IMR-90 (cell line): Measurements from ENCODE around the gene PRKD2. TPM values are rescaled to one million over a fixed set of nuclear protein-coding genes. Genes with fewer than 3 reads are reported as not detected.
A peak's percentile ranks its signal among the peaks of the same experiment; 100 is the strongest.

ENCODE experiments used
- ATAC-seq: fragments of 200-7000 bp; cut with Tn5 transposase; 2 replicates; pipeline ENCODE4 v1.9.1; 2020; ENCODE audit warnings: low read depth, mild to moderate bottlenecking, moderate library complexity
- BruUV-seq: library from RNA; stranded (reverse); fragments of 400-500 nt; replicated peaks from 2 replicates; lab custom pipeline; 2021; lab: Mats Ljungman, UMichigan
- CTCF ChIA-PET: fragments of 300-600 bp; formaldehyde crosslinking; extraction: SDS; loops from one replicate; lab custom pipeline; 2021; ENCODE audit warnings: antibody characterized with exemption; lab: Yijun Ruan, JAX
- POLR2A ChIA-PET: fragments of 300-600 bp; sonication (Branson Sonifier 250); formaldehyde crosslinking; loops from one replicate; lab custom pipeline; 2022; ENCODE audit warnings: antibody characterized with exemption; ENCODE audit not compliant: unreplicated experiment; lab: Charles Lee
- DNase-seq: peaks from one replicate; pipeline ENCODE4 v3.0.0; 2013
- H2AFZ ChIP-seq: replicated peaks from 2 replicates; pipeline ENCODE3; 2013; ENCODE audit warnings: low read length, mild to moderate bottlenecking; ENCODE audit not compliant: poor library complexity
- H2AK5ac ChIP-seq: 2 replicates; pipeline ENCODE4 v1.6.1; 2013; ENCODE audit warnings: low read depth, low read length, inconsistent platforms
- H2AK9ac ChIP-seq: replicated peaks from 2 replicates; pipeline ENCODE3; 2013; ENCODE audit warnings: mild to moderate bottlenecking, low read depth, low read length, moderate library complexity; ENCODE audit not compliant: poor library complexity
- H2BK120ac ChIP-seq: 2 replicates; pipeline ENCODE4 v1.6.1; 2013; ENCODE audit warnings: low read depth, low read length, inconsistent platforms
- H2BK15ac ChIP-seq: 3 replicates; pipeline ENCODE4 v1.6.1; 2013; ENCODE audit warnings: low read depth, low read length, inconsistent platforms
- H2BK20ac ChIP-seq: 2 replicates; pipeline ENCODE4 v1.6.1; 2013; ENCODE audit warnings: low read depth, mild to moderate bottlenecking, inconsistent platforms, low read length, moderate library complexity
- H2BK5ac ChIP-seq: 2 replicates; pipeline ENCODE4 v1.6.1; 2013; ENCODE audit warnings: mild to moderate bottlenecking, low read depth, low read length, inconsistent platforms; ENCODE audit not compliant: poor library complexity, severe bottlenecking
- H3K14ac ChIP-seq: replicated peaks from 2 replicates; pipeline ENCODE4 v1.6.1; 2013; ENCODE audit warnings: low read depth, low read length, inconsistent platforms
- H3K18ac ChIP-seq: 2 replicates; pipeline ENCODE4 v1.6.1; 2013; ENCODE audit warnings: low read depth, low read length, control low read depth
- H3K23ac ChIP-seq: 2 replicates; pipeline ENCODE4 v1.6.1; 2013; ENCODE audit warnings: low read depth, low read length, inconsistent platforms
- H3K27ac ChIP-seq: 2 replicates; pipeline ENCODE4 v1.5.1; 2013; ENCODE audit warnings: mild to moderate bottlenecking, control low read depth, low read length; ENCODE audit not compliant: insufficient read depth
- H3K27me3 ChIP-seq: 2 replicates; pipeline ENCODE4 v1.6.1; 2013; ENCODE audit warnings: low read length; ENCODE audit not compliant: control insufficient read depth, insufficient read depth
- H3K36me3 ChIP-seq: 2 replicates; pipeline ENCODE4 v1.6.1; 2013; ENCODE audit warnings: low read length, mixed read lengths; ENCODE audit not compliant: control insufficient read depth, insufficient read depth
- H3K4ac ChIP-seq: 2 replicates; pipeline ENCODE4 v1.6.1; 2013; ENCODE audit warnings: low read depth, low read length, inconsistent platforms
- H3K4me1 ChIP-seq: 2 replicates; pipeline ENCODE4 v1.6.1; 2013; ENCODE audit warnings: low read length, mixed read lengths; ENCODE audit not compliant: control insufficient read depth, insufficient read depth
- H3K4me2 ChIP-seq: 2 replicates; pipeline ENCODE4 v1.6.1; 2013; ENCODE audit warnings: low read depth, mild to moderate bottlenecking, control low read depth, low read length, moderate library complexity
- H3K4me3 ChIP-seq: 2 replicates; pipeline ENCODE4 v1.5.1; 2013; ENCODE audit warnings: low read depth, mild to moderate bottlenecking, control low read depth, low read length, moderate library complexity; ENCODE audit not compliant: insufficient read depth
- H3K56ac ChIP-seq: 2 replicates; pipeline ENCODE4 v1.6.1; 2013; ENCODE audit warnings: low read length, inconsistent platforms; ENCODE audit not compliant: insufficient read depth; ENCODE audit errors: extremely low read depth
- H3K79me1 ChIP-seq, 2 experiments: 2 replicates each; pipeline ENCODE4 v1.6.1; 2013; ENCODE audit warnings: low read length in 2 of 2, inconsistent platforms in 1 of 2, low read depth in 1 of 2
- H3K9ac ChIP-seq: 2 replicates; pipeline ENCODE4 v1.6.1; 2013; ENCODE audit warnings: low read depth, low read length, control low read depth
- H3K9me1 ChIP-seq: 2 replicates; pipeline ENCODE4 v1.6.1; 2013; ENCODE audit warnings: low read length, inconsistent platforms; ENCODE audit not compliant: insufficient read depth
- H3K9me3 ChIP-seq: 2 replicates; pipeline ENCODE4 v1.6.1; 2013; ENCODE audit warnings: low read length; ENCODE audit not compliant: control insufficient read depth, insufficient read depth
- H4K20me1 ChIP-seq: 2 replicates; pipeline ENCODE4 v1.6.1; 2013; ENCODE audit warnings: low read length, inconsistent platforms; ENCODE audit not compliant: insufficient read depth
- H4K5ac ChIP-seq: 2 replicates; pipeline ENCODE4 v1.6.1; 2013; ENCODE audit warnings: mild to moderate bottlenecking, low read depth, low read length, control low read depth
- H4K8ac ChIP-seq, 2 experiments: 2 replicates each; pipeline ENCODE4 v1.6.1; 2013; ENCODE audit warnings: low read depth in 2 of 2, low read length in 2 of 2, control low read depth in 1 of 2, inconsistent platforms in 1 of 2
- H4K91ac ChIP-seq: 2 replicates; pipeline ENCODE4 v1.6.1; 2013; ENCODE audit warnings: low read depth, low read length, inconsistent platforms; ENCODE audit not compliant: insufficient read depth
- BHLHE40 ChIP-seq: fragments of 150-350 bp; IDR thresholded peaks from 2 replicates; pipeline ENCODE4 v1.6.1; 2016; ENCODE audit warnings: mild to moderate bottlenecking, low read depth, low read length
- CEBPB ChIP-seq: IDR thresholded peaks from 2 replicates; pipeline ENCODE4 v1.6.1; 2012; ENCODE audit warnings: low read depth, low read length, improper control_type of control experiment
- CHD1 ChIP-seq: IDR thresholded peaks from 2 replicates; pipeline ENCODE4 v1.6.1; 2012; ENCODE audit warnings: low read depth, low read length, improper control_type of control experiment
- CTCF ChIP-seq: conservative IDR thresholded peaks from 2 replicates; pipeline ENCODE4 v1.5.1; 2012; ENCODE audit warnings: mild to moderate bottlenecking, low read depth, low read length, improper control_type of control experiment
- ELK1 ChIP-seq: fragments of 150-350 bp; IDR thresholded peaks from 2 replicates; pipeline ENCODE4 v1.6.1; 2016; ENCODE audit warnings: low read depth, mild to moderate bottlenecking, low read length, moderate library complexity, borderline replicate concordance
- FOS ChIP-seq: fragments of 150-350 bp; IDR thresholded peaks from 2 replicates; pipeline ENCODE4 v1.6.1; 2016; ENCODE audit warnings: low read depth, low read length
- MAFK ChIP-seq: IDR thresholded peaks from 2 replicates; pipeline ENCODE4 v1.6.1; 2012; ENCODE audit warnings: low read depth, low read length, improper control_type of control experiment
- MXI1 ChIP-seq: IDR thresholded peaks from 2 replicates; pipeline ENCODE4 v1.6.1; 2012; ENCODE audit warnings: low read depth, mild to moderate bottlenecking, low read length, moderate library complexity, borderline replicate concordance
- NFE2L2 ChIP-seq: fragments of 150-350 bp; IDR thresholded peaks from 2 replicates; pipeline ENCODE4 v1.6.1; 2016; ENCODE audit warnings: low read depth, mild to moderate bottlenecking, low read length
- POLR2A ChIP-seq: IDR thresholded peaks from 2 replicates; pipeline ENCODE4 v1.6.1; 2012; ENCODE audit warnings: mild to moderate bottlenecking, low read depth, low read length
- RAD21 ChIP-seq: IDR thresholded peaks from 2 replicates; pipeline ENCODE4 v1.6.1; 2012; ENCODE audit warnings: low read length, improper control_type of control experiment
- RCOR1 ChIP-seq: IDR thresholded peaks from 2 replicates; pipeline ENCODE4 v1.6.1; 2012; ENCODE audit warnings: mild to moderate bottlenecking, low read length, improper control_type of control experiment; ENCODE audit not compliant: insufficient replicate concordance
- RFX5 ChIP-seq: IDR thresholded peaks from 2 replicates; pipeline ENCODE4 v1.8.0; 2012; ENCODE audit warnings: low read depth, mild to moderate bottlenecking, low read length, moderate library complexity
- USF2 ChIP-seq: fragments of 150-350 bp; IDR thresholded peaks from 2 replicates; pipeline ENCODE4 v1.6.1; 2017; ENCODE audit warnings: mild to moderate bottlenecking, antibody characterized with exemption, low read length, low read depth
- WGBS, 2 experiments: methylation state at CpG; one replicate each; pipeline versions ENCODE4 v1.1.5 to v1.1.7; 2013; ENCODE audit warnings: missing lambda C conversion rate in 2 of 2; ENCODE audit not compliant: insufficient read length in 1 of 2; ENCODE audit errors: extremely low coverage in 2 of 2; 5-methylcytosine and 5-hydroxymethylcytosine counted together
- dilution Hi-C: fragments of 300-500 bp; cut with HindIII; formaldehyde crosslinking; loops from one replicate; pipeline ENCODE4 v1.14.3; 2018; ENCODE audit warnings: low sequenced_read_pairs; ENCODE audit not compliant: unreplicated experiment
- in situ Hi-C: fragments of 300-500 bp; cut with MboI; formaldehyde crosslinking; loops from 3 replicates; pipeline ENCODE4 v1.14.3; 2019; ENCODE audit warnings: low sequenced_read_pairs, inconsistent platforms, mixed read lengths
- intact Hi-C: fragments of 100-400 bp; cut with micrococcal nuclease; formaldehyde crosslinking; loops from 2 replicates; pipeline ENCODE4 v1.10.0; 2022
- polyA plus RNA-seq, 3 experiments: library from polyadenylated mRNA; depleted of rRNA; stranded (reverse); fragments of >200 nt; gene quantifications; 2 replicates each; pipeline ENCODE4 v1.2.3, GENCODE V29; 2012; ENCODE audit warnings: low replicate concordance in 1 of 3
- total RNA-seq: library from RNA; depleted of rRNA; stranded (reverse); fragments of >200 nt; gene quantifications from 2 replicates; pipeline ENCODE4 v1.2.3, GENCODE V29; 2012

The PRKD2 gene
- total and polyA plus RNA-seq, 2 of the 4 experiments (the other 2 are of a cell fraction) = 9.9 to 19.6 TPM

- TF ChIP-seq NFE2L2 = no peak
- TF ChIP-seq CHD1 = no peak
- TF ChIP-seq RCOR1 = no peak
- no peak for TF ChIP-seq POLR2A
Observed at GRCh38 chr19:46759206-46759605, 42.3 kb upstream of the PRKD2 start (continued).

GRCh38 chr19:46756544-46756888 is 39.6 kb upstream of the PRKD2 start:
- Histone ChIP-seq H3K18ac (no peak overlapping the region), H3K27me3 (no peaks in the 10 kb centered on the region), H4K20me1 (peaks cover 17% of the 10 kb centered on the region), H3K9me3 (no peaks in the 10 kb centered on the region), H3K23ac (no peak overlapping the region), H3K4me3 (no peak overlapping the region), H3K9ac (no peak overlapping the region), H4K91ac (no peak overlapping the region), H3K4me2 (no peak overlapping the region), H3K79me1 (peaks cover 8 to 29% of the 10 kb centered on the region in 2 experiments; a peak in 2 of 4 replicates), H2BK5ac (no peak overlapping the region), H2AK5ac (peak overlapping the region; percentile 62; the same call in 1 of the 2 replicates), H3K36me3 (peaks cover 20% of the 10 kb centered on the region), H2BK15ac (no peak overlapping the region), H3K14ac (no peak overlapping the region), H3K4me1 (peaks cover 12% of the 10 kb centered on the region), H3K56ac (no peak overlapping the region), H3K9me1 (peaks cover 9% of the 10 kb centered on the region), H3K4ac (no peak overlapping the region), H4K5ac (no peak overlapping the region), H2BK20ac (no peak overlapping the region), H2AFZ (peak overlapping the region; percentile 21), H3K27ac (no peak overlapping the region), H4K8ac (no peak overlapping the region), H2BK120ac (no peak overlapping the region), H2AK9ac (no peak overlapping the region)
- WGBS, 2 experiments = 82% methylated on average over 19 of the region's 30 CpGs; no CpG with 5 or more reads in 1 of the 2 experiments
- in situ Hi-C loops (loop anchor here (5.0 kb wide), 2 partner anchors 86 to 231 kb away; no protein-coding TSS in a partner anchor), dilution Hi-C loops (no loop called here), intact Hi-C loops (loop anchor here (2.0 kb wide), 1 partner anchor 234 kb away; no protein-coding TSS in a partner anchor)
- POLR2A ChIA-PET = no interaction called here
- ATAC-seq = no peak
- CTCF ChIA-PET = no interaction called here
- BruUV-seq = no TSS peak
- no peak for DNase-seq
- TF ChIP-seq BHLHE40 = no peak
- TF ChIP-seq RCOR1 = no peak
- no peak for TF ChIP-seq CTCF
- no peak for TF ChIP-seq POLR2A
- TF ChIP-seq RAD21 = no peak
- TF ChIP-seq MXI1 = no peak
- TF ChIP-seq CHD1 = no peak
- TF ChIP-seq RFX5 = no peak
- no peak for TF ChIP-seq NFE2L2
- TF ChIP-seq ELK1 = no peak
- no peak for TF ChIP-seq CEBPB
- TF ChIP-seq MAFK = no peak
- no peak for TF ChIP-seq FOS
- TF ChIP-seq USF2 = no peak
